IMR-90 (cell line): ENCODE measurements around the gene NEURL4. TPM values are rescaled to one million over a fixed set of nuclear protein-coding genes. Genes with fewer than 3 reads are reported as not detected.

Source experiments
- ATAC-seq: fragments of 200-7000 bp; cut with Tn5 transposase; 2 replicates; pipeline ENCODE4 v1.9.1; 2020; ENCODE audit warnings: low read depth, mild to moderate bottlenecking, moderate library complexity
- BruUV-seq: library from RNA; stranded (reverse); fragments of 400-500 nt; replicated peaks from 2 replicates; lab custom pipeline; 2021; lab: Mats Ljungman, UMichigan
- CTCF ChIA-PET: fragments of 300-600 bp; formaldehyde crosslinking; extraction: SDS; loops from one replicate; lab custom pipeline; 2021; ENCODE audit warnings: antibody characterized with exemption; lab: Yijun Ruan, JAX
- POLR2A ChIA-PET: fragments of 300-600 bp; sonication (Branson Sonifier 250); formaldehyde crosslinking; loops from one replicate; lab custom pipeline; 2022; ENCODE audit warnings: antibody characterized with exemption; ENCODE audit not compliant: unreplicated experiment; lab: Charles Lee
- DNase-seq: peaks from one replicate; pipeline ENCODE4 v3.0.0; 2013
- H2AFZ ChIP-seq: replicated peaks from 2 replicates; pipeline ENCODE3; 2013; ENCODE audit warnings: low read length, mild to moderate bottlenecking; ENCODE audit not compliant: poor library complexity
- H2AK5ac ChIP-seq: 2 replicates; pipeline ENCODE4 v1.6.1; 2013; ENCODE audit warnings: low read depth, low read length, inconsistent platforms
- H2AK9ac ChIP-seq: replicated peaks from 2 replicates; pipeline ENCODE3; 2013; ENCODE audit warnings: mild to moderate bottlenecking, low read depth, low read length, moderate library complexity; ENCODE audit not compliant: poor library complexity
- H2BK120ac ChIP-seq: 2 replicates; pipeline ENCODE4 v1.6.1; 2013; ENCODE audit warnings: low read depth, low read length, inconsistent platforms
- H2BK15ac ChIP-seq: 3 replicates; pipeline ENCODE4 v1.6.1; 2013; ENCODE audit warnings: low read depth, low read length, inconsistent platforms
- H2BK20ac ChIP-seq: 2 replicates; pipeline ENCODE4 v1.6.1; 2013; ENCODE audit warnings: low read depth, mild to moderate bottlenecking, inconsistent platforms, low read length, moderate library complexity
- H2BK5ac ChIP-seq: 2 replicates; pipeline ENCODE4 v1.6.1; 2013; ENCODE audit warnings: mild to moderate bottlenecking, low read depth, low read length, inconsistent platforms; ENCODE audit not compliant: poor library complexity, severe bottlenecking
- H3K14ac ChIP-seq: replicated peaks from 2 replicates; pipeline ENCODE4 v1.6.1; 2013; ENCODE audit warnings: low read depth, low read length, inconsistent platforms
- H3K18ac ChIP-seq: 2 replicates; pipeline ENCODE4 v1.6.1; 2013; ENCODE audit warnings: low read depth, low read length, control low read depth
- H3K23ac ChIP-seq: 2 replicates; pipeline ENCODE4 v1.6.1; 2013; ENCODE audit warnings: low read depth, low read length, inconsistent platforms
- H3K27ac ChIP-seq: 2 replicates; pipeline ENCODE4 v1.5.1; 2013; ENCODE audit warnings: mild to moderate bottlenecking, control low read depth, low read length; ENCODE audit not compliant: insufficient read depth
- H3K27me3 ChIP-seq: 2 replicates; pipeline ENCODE4 v1.6.1; 2013; ENCODE audit warnings: low read length; ENCODE audit not compliant: control insufficient read depth, insufficient read depth
- H3K36me3 ChIP-seq: 2 replicates; pipeline ENCODE4 v1.6.1; 2013; ENCODE audit warnings: low read length, mixed read lengths; ENCODE audit not compliant: control insufficient read depth, insufficient read depth
- H3K4ac ChIP-seq: 2 replicates; pipeline ENCODE4 v1.6.1; 2013; ENCODE audit warnings: low read depth, low read length, inconsistent platforms
- H3K4me1 ChIP-seq: 2 replicates; pipeline ENCODE4 v1.6.1; 2013; ENCODE audit warnings: low read length, mixed read lengths; ENCODE audit not compliant: control insufficient read depth, insufficient read depth
- H3K4me2 ChIP-seq: 2 replicates; pipeline ENCODE4 v1.6.1; 2013; ENCODE audit warnings: low read depth, mild to moderate bottlenecking, control low read depth, low read length, moderate library complexity
- H3K4me3 ChIP-seq: 2 replicates; pipeline ENCODE4 v1.5.1; 2013; ENCODE audit warnings: low read depth, mild to moderate bottlenecking, control low read depth, low read length, moderate library complexity; ENCODE audit not compliant: insufficient read depth
- H3K56ac ChIP-seq: 2 replicates; pipeline ENCODE4 v1.6.1; 2013; ENCODE audit warnings: low read length, inconsistent platforms; ENCODE audit not compliant: insufficient read depth; ENCODE audit errors: extremely low read depth
- H3K79me1 ChIP-seq, 2 experiments: 2 replicates each; pipeline ENCODE4 v1.6.1; 2013; ENCODE audit warnings: low read length in 2 of 2, inconsistent platforms in 1 of 2, low read depth in 1 of 2
- H3K9ac ChIP-seq: 2 replicates; pipeline ENCODE4 v1.6.1; 2013; ENCODE audit warnings: low read depth, low read length, control low read depth
- H3K9me1 ChIP-seq: 2 replicates; pipeline ENCODE4 v1.6.1; 2013; ENCODE audit warnings: low read length, inconsistent platforms; ENCODE audit not compliant: insufficient read depth
- H3K9me3 ChIP-seq: 2 replicates; pipeline ENCODE4 v1.6.1; 2013; ENCODE audit warnings: low read length; ENCODE audit not compliant: control insufficient read depth, insufficient read depth
- H4K20me1 ChIP-seq: 2 replicates; pipeline ENCODE4 v1.6.1; 2013; ENCODE audit warnings: low read length, inconsistent platforms; ENCODE audit not compliant: insufficient read depth
- H4K5ac ChIP-seq: 2 replicates; pipeline ENCODE4 v1.6.1; 2013; ENCODE audit warnings: mild to moderate bottlenecking, low read depth, low read length, control low read depth
- H4K8ac ChIP-seq, 2 experiments: 2 replicates each; pipeline ENCODE4 v1.6.1; 2013; ENCODE audit warnings: low read depth in 2 of 2, low read length in 2 of 2, control low read depth in 1 of 2, inconsistent platforms in 1 of 2
- H4K91ac ChIP-seq: 2 replicates; pipeline ENCODE4 v1.6.1; 2013; ENCODE audit warnings: low read depth, low read length, inconsistent platforms; ENCODE audit not compliant: insufficient read depth
- FOS ChIP-seq: fragments of 150-350 bp; IDR thresholded peaks from 2 replicates; pipeline ENCODE4 v1.6.1; 2016; ENCODE audit warnings: low read depth, low read length
- POLR2A ChIP-seq: IDR thresholded peaks from 2 replicates; pipeline ENCODE4 v1.6.1; 2012; ENCODE audit warnings: mild to moderate bottlenecking, low read depth, low read length
- WGBS, 2 experiments: methylation state at CpG; one replicate each; pipeline versions ENCODE4 v1.1.5 to v1.1.7; 2013; ENCODE audit warnings: missing lambda C conversion rate in 2 of 2; ENCODE audit not compliant: insufficient read length in 1 of 2; ENCODE audit errors: extremely low coverage in 2 of 2; 5-methylcytosine and 5-hydroxymethylcytosine counted together
- dilution Hi-C: fragments of 300-500 bp; cut with HindIII; formaldehyde crosslinking; loops from one replicate; pipeline ENCODE4 v1.14.3; 2018; ENCODE audit warnings: low sequenced_read_pairs; ENCODE audit not compliant: unreplicated experiment
- in situ Hi-C: fragments of 300-500 bp; cut with MboI; formaldehyde crosslinking; loops from 3 replicates; pipeline ENCODE4 v1.14.3; 2019; ENCODE audit warnings: low sequenced_read_pairs, inconsistent platforms, mixed read lengths
- intact Hi-C: fragments of 100-400 bp; cut with micrococcal nuclease; formaldehyde crosslinking; loops from 2 replicates; pipeline ENCODE4 v1.10.0; 2022
- polyA plus RNA-seq, 3 experiments: library from polyadenylated mRNA; depleted of rRNA; stranded (reverse); fragments of >200 nt; gene quantifications; 2 replicates each; pipeline ENCODE4 v1.2.3, GENCODE V29; 2012; ENCODE audit warnings: low replicate concordance in 1 of 3
- total RNA-seq: library from RNA; depleted of rRNA; stranded (reverse); fragments of >200 nt; gene quantifications from 2 replicates; pipeline ENCODE4 v1.2.3, GENCODE V29; 2012

The NEURL4 gene
- total and polyA plus RNA-seq, 2 of the 4 experiments (the other 2 are of a cell fraction): 8.4 to 23.3 TPM

DNA sequence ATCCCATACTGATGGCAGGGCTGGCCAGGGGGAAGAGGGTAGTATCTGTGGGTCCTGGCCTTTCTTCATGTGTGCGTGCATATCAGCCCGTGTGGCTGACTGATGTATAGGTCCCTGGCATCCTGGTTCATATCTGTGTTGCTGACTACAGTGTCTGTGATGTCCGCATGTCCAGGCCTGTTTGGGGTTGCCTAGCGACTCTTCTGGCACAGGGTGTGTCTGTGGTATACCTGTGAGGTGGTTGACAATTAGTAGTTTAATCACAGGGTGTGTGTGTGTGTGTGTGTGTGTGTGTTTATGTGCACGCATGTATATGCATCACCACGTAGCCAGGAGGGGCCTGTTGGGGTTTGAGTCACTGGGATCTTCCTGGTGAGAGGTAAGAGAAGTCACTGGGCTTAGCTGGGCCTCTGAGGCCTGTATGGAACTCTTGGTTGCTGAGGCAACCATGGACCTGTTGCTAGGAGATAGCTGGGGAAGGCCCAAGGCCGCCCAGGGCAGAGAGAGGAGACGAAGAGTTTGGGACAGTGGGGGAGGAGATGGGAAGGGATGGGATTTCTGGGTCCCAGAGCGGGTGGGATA lies 25.2 kb upstream of the NEURL4 start:
- Histone ChIP-seq H3K14ac (peak overlapping the region; percentile 55), H3K4ac (peak overlapping the region; percentile 45), H2AFZ (peak overlapping the region; percentile 37), H3K27ac (peak overlapping the region; percentile 17; the same call in 1 of the 2 replicates), H4K8ac (peak overlapping the region in 1 of 2 experiments; percentile 66; a peak in 1 of 4 replicates), H3K4me2 (peak overlapping the region; percentile 68), H4K91ac (no peak overlapping the region), H3K36me3 (no peaks in the 10 kb centered on the region), H2AK9ac (peak overlapping the region; percentile 63), H2BK20ac (no peak overlapping the region; the same call in 1 of the 2 replicates), H3K9ac (peak overlapping the region; percentile 18; the same call in 1 of the 2 replicates), H3K23ac (peak overlapping the region; percentile 83), H2AK5ac (peak overlapping the region; percentile 94), H3K9me3 (no peaks in the 10 kb centered on the region), H3K4me1 (peaks cover 37% of the 10 kb centered on the region), H2BK5ac (peak overlapping the region; percentile 38), H2BK15ac (no peak overlapping the region), H4K20me1 (peaks cover 22% of the 10 kb centered on the region), H3K9me1 (peaks cover 21% of the 10 kb centered on the region), H4K5ac (no peak overlapping the region), H3K18ac (no peak overlapping the region), H3K27me3 (no peaks in the 10 kb centered on the region), H3K79me1 (peaks cover 24 to 53% of the 10 kb centered on the region in 2 experiments; a peak in 3 of 4 replicates), H2BK120ac (peak overlapping the region; percentile 48; the same call in 1 of the 2 replicates), H3K56ac (no peak overlapping the region), H3K4me3 (no peak overlapping the region)
- no peak for ATAC-seq
- POLR2A ChIA-PET: no interaction called here
- dilution Hi-C loops: no loop called here
- CTCF ChIA-PET: interaction anchor here (4.1 kb wide), 1 partner anchor 206 kb away, joined by 19 read pairs; the partner anchor contains the start of gene SENP3
- peak; percentile 31; the same call in 1 of the 2 replicates for TF ChIP-seq FOS
- TF ChIP-seq POLR2A: no peak
- DNase-seq: peak; percentile 80
- no TSS peak for BruUV-seq
- intact Hi-C loops: loop anchor here (5.0 kb wide), 3 partner anchors 83 to 483 kb away; partner anchors contain the start of genes FGF11, SENP3 and TMEM102
- in situ Hi-C loops: loop anchor here (10.0 kb wide), 1 partner anchor 200 kb away; the partner anchor contains the start of gene TNFSF13
- 61% methylated on average over 5 of the region's 9 CpGs; no CpG with 5 or more reads in 1 of the 2 experiments for WGBS, 2 experiments
